A673 (cell line): ENCODE data around the gene JRKL. TPM values are rescaled to one million over a fixed set of nuclear protein-coding genes. Genes with fewer than 3 reads are reported as not detected.
A peak's percentile ranks its signal among the peaks of the same experiment; 100 is the strongest.

Source experiments
- BruUV-seq: library from RNA; stranded (reverse); fragments of 400-500 nt; replicated peaks from 2 replicates; lab custom pipeline; 2021; lab: Mats Ljungman, UMichigan
- CTCF ChIA-PET: fragments of 300-600 bp; sonication (Branson Sonifier 250); formaldehyde crosslinking; loops from one replicate; lab custom pipeline; 2022; ENCODE audit warnings: antibody characterized with exemption; lab: Charles Lee
- POLR2A ChIA-PET: fragments of 300-600 bp; sonication (Branson Sonifier 250); formaldehyde crosslinking; loops from one replicate; lab custom pipeline; 2022; ENCODE audit warnings: antibody characterized with exemption; ENCODE audit not compliant: low non-redundant PET; lab: Charles Lee
- DNase-seq: peaks from one replicate; pipeline ENCODE4 v3.0.0-alpha.2; 2015; ENCODE audit warnings: low spot score
- H3K27ac ChIP-seq: fragments of 200-600 bp; sonication (generic); 2 replicates; pipeline ENCODE4 v1.5.1; 2016; ENCODE audit warnings: mixed run types, low read depth, mild to moderate bottlenecking, mixed read lengths, antibody characterized with exemption, low read length; ENCODE audit not compliant: poor library complexity, severe bottlenecking
- H3K27me3 ChIP-seq: fragments of 200-600 bp; sonication (generic); replicated peaks from 2 replicates; pipeline ENCODE4 v1.6.1; 2017; ENCODE audit warnings: mixed run types, low read depth, mild to moderate bottlenecking, mixed read lengths, antibody characterized with exemption, low read length; ENCODE audit not compliant: insufficient read depth, poor library complexity
- H3K36me3 ChIP-seq: fragments of 200-600 bp; sonication (generic); 2 replicates; pipeline ENCODE4 v1.6.1; 2016; ENCODE audit warnings: mixed run types, mild to moderate bottlenecking, mixed read lengths, antibody characterized with exemption, low read length; ENCODE audit not compliant: insufficient read depth, poor library complexity, severe bottlenecking
- H3K4me1 ChIP-seq: fragments of 200-600 bp; sonication (generic); 2 replicates; pipeline ENCODE4 v1.6.1; 2017; ENCODE audit warnings: mixed run types, mild to moderate bottlenecking, mixed read lengths, antibody characterized with exemption, low read length; ENCODE audit not compliant: insufficient read depth, poor library complexity, severe bottlenecking
- H3K4me3 ChIP-seq: fragments of 200-600 bp; sonication (generic); 2 replicates; pipeline ENCODE4 v1.5.1; 2016; ENCODE audit warnings: low read depth, mixed run types, mild to moderate bottlenecking, mixed read lengths, low read length; ENCODE audit not compliant: poor library complexity, severe bottlenecking
- H3K9me3 ChIP-seq: fragments of 200-600 bp; sonication (generic); 2 replicates; pipeline ENCODE4 v1.6.1; 2016; ENCODE audit warnings: mixed run types, low read depth, mild to moderate bottlenecking, mixed read lengths, antibody characterized with exemption, low read length; ENCODE audit not compliant: poor library complexity, severe bottlenecking
- CTCF ChIP-seq: fragments of 300-800, 200-600 bp; sonication (generic); conservative IDR thresholded peaks from 2 replicates; pipeline ENCODE4 v1.5.1; 2017; ENCODE audit warnings: low read depth, mild to moderate bottlenecking, antibody characterized with exemption, low read length, moderate library complexity, mixed read lengths
- EZH2 ChIP-seq: fragments of 200-600 bp; sonication (generic); IDR thresholded peaks from 2 replicates; pipeline ENCODE4 v1.6.1; 2017; ENCODE audit warnings: borderline replicate concordance, low read depth, mild to moderate bottlenecking, mixed read lengths, antibody characterized with exemption, low read length; ENCODE audit not compliant: poor library complexity, severe bottlenecking
- intact Hi-C: fragments of 100-400 bp; cut with micrococcal nuclease; formaldehyde crosslinking; loops from one replicate; pipeline ENCODE4 v1.10.0; 2022; ENCODE audit not compliant: unreplicated experiment
- total RNA-seq: library from RNA; stranded (reverse); gene quantifications from 2 replicates; pipeline ENCODE4 v1.2.3, GENCODE V29; 2021

Gene JRKL
- total RNA-seq, 1 experiment from 2014 or later, result 11.0 TPM

- no peaks in the 10 kb centered on the region for H3K27me3 ChIP-seq
- H3K4me3 ChIP-seq, result no peak overlapping the region
- H3K4me1 ChIP-seq, result no peaks in the 10 kb centered on the region
- DNase-seq, result no peak
- TF ChIP-seq CTCF (no peak), EZH2 (no peak)
- ChIA-PET CTCF (no interaction called here), POLR2A (no interaction called here)
- no TSS peak for BruUV-seq
- no peak overlapping the region for H3K27ac ChIP-seq
- H3K36me3 ChIP-seq, result no peaks in the 10 kb centered on the region
- H3K9me3 ChIP-seq, result no peaks in the 10 kb centered on the region
- intact Hi-C loops, result no loop called here
Measured at GRCh38 chr11:96412761-96413381, 23.1 kb downstream of the JRKL start.

- no peaks in the 10 kb centered on the region for H3K9me3 ChIP-seq
- no peaks in the 10 kb centered on the region for H3K4me1 ChIP-seq
- intact Hi-C loops, result no loop called here
- TF ChIP-seq CTCF (no peak), EZH2 (no peak)
- ChIA-PET CTCF (no interaction called here), POLR2A (no interaction called here)
- DNase-seq, result no peak
- no peak overlapping the region for H3K4me3 ChIP-seq
- no peaks in the 10 kb centered on the region for H3K36me3 ChIP-seq
- no peaks in the 10 kb centered on the region for H3K27me3 ChIP-seq
- BruUV-seq, result no TSS peak
- H3K27ac ChIP-seq, result no peak overlapping the region
Measured at GRCh38 chr11:96413408-96413807, 23.6 kb downstream of the JRKL start.

DNA sequence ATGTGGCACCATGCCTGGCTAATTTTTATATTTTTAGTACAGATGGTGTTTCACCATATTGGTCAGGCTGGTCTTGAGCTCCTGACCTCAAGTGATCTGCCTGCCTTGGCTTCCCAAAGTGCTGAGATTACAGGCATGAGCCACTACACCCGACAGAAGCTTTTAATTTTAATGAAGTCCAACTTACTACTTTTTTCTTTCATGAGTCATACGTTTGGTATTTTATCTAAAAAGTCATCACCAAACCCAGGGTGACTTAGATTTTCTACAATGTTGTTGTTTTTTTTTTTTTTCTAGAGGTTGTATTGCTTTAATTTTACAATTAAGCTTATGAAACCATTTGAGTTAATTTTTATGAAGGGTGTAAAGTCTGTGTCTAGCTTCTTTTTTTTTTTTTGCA is 34.9 kb downstream of the JRKL start:
- TF ChIP-seq CTCF (no peak), EZH2 (no peak)

More for the DNA sequence above, 34.9 kb downstream of the JRKL start:
- no peaks in the 10 kb centered on the region for H3K4me1 ChIP-seq
- H3K9me3 ChIP-seq, result no peaks in the 10 kb centered on the region
- H3K27me3 ChIP-seq, result no peaks in the 10 kb centered on the region
- no peak overlapping the region for H3K4me3 ChIP-seq
- intact Hi-C loops, result loop anchor here (5.0 kb wide), 2 partner anchors 1357 to 1907 kb away; partner anchors contain the start of gene SRSF8
- no peak overlapping the region for H3K27ac ChIP-seq
- H3K36me3 ChIP-seq, result no peaks in the 10 kb centered on the region
- ChIA-PET POLR2A (no interaction called here), CTCF (interaction anchor here (0.6 to 1.2 kb wide), 12 partner anchors 31 to 1331 kb away, joined by 3 to 11 read pairs (median 4); no protein-coding TSS in a partner anchor)
- peak; percentile 46 for DNase-seq
- no TSS peak for BruUV-seq
